Left renal pelvis (tissue), 4 donors: Measurements from ENCODE around the gene OVOL2. TPM values are rescaled to one million over a fixed set of nuclear protein-coding genes. Genes with fewer than 3 reads are reported as not detected.
"Not testable (repeated sequence)": the region's sequence is repeated elsewhere in the genome, so short reads cannot be mapped to it uniquely, and the experiment has no call there.

Experiments used
- DNase-seq, 4 donors: peaks; one replicate each; pipeline ENCODE4 v3.0.0-alpha.2; 2013; ENCODE audit warnings: low read depth in 4 of 4, low spot score in 3 of 4
- polyA plus RNA-seq, 4 donors: library from polyadenylated mRNA; unstranded; fragments of 120-200 nt; gene quantifications; one replicate each; pipeline ENCODE4 v1.2.1, GENCODE V29; 2013; ENCODE audit not compliant: insufficient read length in 4 of 4

Gene OVOL2
- polyA plus RNA-seq, 4 donors = 0.54 to 1.7 (median 1.6) TPM; not detected in 1

DNA sequence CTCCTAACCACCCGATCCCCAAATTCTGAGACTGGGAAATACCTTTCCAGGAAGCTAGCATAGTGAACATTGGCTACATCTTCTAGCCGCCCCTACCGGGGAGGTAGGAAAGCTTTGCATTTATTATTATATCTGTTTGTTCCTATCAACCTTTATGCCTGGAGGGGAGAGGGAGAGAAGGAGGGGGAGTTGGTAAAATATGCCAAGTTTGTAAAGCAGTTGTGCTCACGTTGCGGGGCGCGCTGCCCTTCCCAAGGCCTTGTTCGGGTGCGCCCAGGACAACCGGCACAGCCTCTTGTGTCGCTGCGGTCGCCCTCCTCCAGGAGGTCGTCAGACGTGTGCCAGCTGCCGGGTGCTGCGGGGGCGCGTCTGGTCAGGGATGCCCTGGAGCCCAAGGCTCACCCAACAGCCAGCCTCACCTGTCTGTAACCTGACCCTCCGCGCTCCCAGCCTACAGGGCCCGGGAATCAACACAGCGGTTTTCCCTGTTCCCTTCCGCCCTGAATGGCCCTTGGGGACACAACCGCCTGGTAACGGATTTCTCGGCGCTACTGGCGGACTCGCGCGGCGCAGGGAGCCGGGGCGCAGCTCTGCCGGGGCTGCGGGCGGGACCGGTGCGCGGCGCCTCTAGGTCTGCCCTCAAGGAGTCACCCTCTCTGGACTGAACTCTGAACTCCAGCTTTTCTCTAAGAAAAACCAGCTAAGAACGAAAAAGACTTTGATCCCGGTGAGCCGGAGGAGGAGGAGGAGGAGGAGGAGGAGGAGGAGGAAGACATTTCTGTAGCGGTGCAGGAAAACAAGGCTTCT is 1.1 kb upstream of the OVOL2 start:
- no peak for DNase-seq

DNA sequence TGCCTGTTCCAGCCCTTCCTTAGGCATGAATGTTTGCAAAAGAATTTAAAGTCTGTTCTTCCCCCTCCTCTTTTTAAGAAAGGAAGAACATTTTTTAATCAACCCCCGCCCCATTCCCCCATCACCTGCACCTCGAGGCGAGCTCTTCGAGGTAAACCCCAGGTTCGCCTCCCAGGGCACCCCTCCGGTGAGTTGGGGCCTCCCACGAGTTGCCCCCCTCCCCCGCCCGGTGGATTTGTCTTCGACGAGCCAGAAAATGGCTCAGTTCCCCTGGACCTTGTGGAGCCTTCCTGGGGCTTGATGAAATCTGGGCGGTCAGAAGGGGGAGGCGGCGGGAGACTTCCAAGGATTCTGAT is 256 bp upstream of the OVOL2 start:
- no peak for DNase-seq

DNA sequence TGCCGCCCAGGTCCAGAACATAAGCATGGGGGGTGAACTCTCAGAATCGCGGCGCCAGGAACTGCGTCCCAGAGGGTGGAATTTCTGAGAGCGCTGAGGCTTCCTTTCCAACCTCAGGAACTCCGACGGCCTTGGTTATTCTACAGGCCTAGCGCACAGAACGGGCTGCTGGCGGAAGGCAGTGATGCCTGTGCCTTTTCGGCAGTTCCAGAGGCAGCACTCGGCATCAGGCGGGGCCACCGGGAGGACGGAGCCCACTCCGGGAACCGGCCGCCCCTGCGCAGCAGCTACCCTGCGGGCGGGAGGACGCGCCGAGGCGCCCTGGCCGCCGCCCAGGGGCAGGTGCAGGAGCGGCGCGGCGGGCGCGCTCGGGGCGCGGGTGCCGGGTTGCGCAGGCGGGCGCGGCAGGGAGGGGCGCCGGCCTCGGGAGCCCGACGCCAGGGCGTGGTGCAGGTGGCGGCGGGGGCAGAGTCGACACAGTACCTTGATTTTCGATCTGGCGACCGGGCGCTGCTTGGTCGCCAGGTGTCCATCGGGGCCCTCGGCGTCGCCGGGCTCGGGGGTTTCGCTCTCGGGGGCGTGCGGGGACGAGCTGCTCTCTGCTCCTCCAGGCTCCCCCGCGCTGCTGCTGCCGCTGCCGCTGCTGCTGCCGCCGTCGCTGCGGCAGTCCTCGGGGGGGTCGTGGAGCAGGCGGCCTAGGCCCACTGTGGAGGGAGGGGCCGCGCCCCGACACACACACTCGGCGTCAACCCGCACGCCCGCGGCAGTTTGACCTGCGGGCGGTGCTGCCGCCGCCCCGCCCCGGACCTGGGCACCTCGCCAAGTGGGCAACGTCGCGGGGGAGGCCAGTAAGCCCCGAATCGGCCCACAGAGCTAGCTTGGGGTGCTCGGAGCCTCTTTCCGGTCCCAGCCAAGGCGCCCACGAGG is 1.3 kb downstream of the OVOL2 start:
- DNase-seq = no peak

GRCh38 chr20:18055261-18055660 is 2.5 kb downstream of the OVOL2 start:
- no peak for DNase-seq

DNA sequence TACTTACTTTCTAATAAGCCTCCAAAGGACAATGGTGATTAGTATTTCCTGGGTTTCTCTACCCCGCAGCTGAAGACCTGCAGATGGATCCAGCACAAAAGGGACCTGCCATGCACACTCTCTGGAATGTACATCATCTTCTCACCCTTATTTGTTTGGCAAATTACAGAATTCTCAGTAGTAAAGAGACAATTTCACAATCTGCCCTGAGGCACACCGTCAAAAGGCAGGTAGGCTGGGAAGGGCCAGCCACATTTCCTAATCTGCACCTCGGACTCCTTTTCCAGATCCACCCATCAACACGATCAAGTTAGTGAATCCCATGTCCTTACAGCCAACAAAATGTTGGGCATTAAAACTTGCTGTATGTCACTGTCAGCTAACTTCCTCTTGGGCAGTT is 4.9 kb downstream of the OVOL2 start:
- no peak for DNase-seq

DNA sequence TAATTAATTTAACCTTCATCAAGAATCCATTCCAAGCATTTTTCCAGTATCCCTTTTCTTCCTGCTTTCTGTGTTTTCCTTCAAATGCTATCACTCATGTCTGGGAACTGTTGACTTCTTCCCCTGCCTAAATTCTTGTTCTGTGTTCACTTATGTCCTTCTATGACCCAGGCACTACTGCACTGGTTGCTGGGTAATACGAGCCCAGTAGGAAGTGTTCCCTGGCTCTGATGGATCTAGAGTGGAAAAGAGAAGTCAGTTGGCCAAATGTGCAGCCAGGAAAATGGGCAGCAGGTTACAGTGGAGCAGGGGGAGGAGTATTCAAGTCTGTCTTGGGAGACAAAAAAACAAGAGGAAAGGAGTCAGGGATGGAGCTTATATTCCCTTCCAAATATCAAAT is 7.1 kb downstream of the OVOL2 start:
- DNase-seq = no peak

- no peak for DNase-seq
Measured at GRCh38 chr20:18048176-18048575, 9.5 kb downstream of the OVOL2 start.

- no peak for DNase-seq
Measured at GRCh38 chr20:18046535-18046934, 11.2 kb downstream of the OVOL2 start.

- DNase-seq = no peak
Measured at GRCh38 chr20:18042229-18042628, 15.5 kb downstream of the OVOL2 start.

GRCh38 chr20:18041462-18041861 is 16.3 kb downstream of the OVOL2 start:
- no peak for DNase-seq

DNA sequence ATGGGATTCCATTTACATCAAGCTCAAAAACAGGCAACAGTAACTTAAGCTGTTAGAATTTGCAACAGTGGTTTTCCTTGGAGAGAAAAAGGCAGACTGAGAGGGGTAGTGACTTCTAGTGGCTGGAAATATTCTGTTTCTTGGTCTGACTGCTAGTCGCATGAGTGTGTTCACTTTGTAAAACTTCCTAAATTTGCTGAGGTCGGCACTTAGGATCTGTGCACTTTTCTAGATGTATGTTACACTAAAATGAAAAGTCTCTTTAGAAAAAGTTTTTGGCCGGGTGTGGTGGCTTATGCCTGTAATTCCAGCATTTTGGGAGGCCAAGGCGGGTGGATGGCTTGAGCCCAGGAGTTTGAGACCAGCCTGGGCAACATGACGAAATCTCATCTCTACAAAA is 18.7 kb downstream of the OVOL2 start:
- no peak for DNase-seq

DNA sequence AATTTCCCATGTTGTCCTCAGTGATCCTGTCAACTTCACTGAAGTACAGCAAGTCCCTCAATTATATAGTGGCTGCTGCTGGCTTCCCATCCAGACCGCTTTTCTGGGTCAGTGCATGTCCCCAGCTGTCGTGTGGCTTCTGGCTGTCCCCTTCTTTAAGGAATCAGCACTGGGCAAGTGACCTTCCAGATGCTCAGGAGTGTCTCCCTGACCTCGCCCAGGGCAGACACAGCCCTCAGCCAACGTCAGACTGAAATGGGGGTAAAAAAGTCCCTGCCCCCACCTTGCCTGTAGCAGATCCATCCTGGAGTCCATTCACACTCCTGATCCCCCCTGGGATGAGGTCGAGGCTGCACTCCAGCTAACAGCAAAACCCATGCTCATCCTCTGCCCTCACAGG is 23.7 kb downstream of the OVOL2 start:
- no peak for DNase-seq

- no peak for DNase-seq
Measured at GRCh38 chr20:18032977-18033892, 24.5 kb downstream of the OVOL2 start.

DNA sequence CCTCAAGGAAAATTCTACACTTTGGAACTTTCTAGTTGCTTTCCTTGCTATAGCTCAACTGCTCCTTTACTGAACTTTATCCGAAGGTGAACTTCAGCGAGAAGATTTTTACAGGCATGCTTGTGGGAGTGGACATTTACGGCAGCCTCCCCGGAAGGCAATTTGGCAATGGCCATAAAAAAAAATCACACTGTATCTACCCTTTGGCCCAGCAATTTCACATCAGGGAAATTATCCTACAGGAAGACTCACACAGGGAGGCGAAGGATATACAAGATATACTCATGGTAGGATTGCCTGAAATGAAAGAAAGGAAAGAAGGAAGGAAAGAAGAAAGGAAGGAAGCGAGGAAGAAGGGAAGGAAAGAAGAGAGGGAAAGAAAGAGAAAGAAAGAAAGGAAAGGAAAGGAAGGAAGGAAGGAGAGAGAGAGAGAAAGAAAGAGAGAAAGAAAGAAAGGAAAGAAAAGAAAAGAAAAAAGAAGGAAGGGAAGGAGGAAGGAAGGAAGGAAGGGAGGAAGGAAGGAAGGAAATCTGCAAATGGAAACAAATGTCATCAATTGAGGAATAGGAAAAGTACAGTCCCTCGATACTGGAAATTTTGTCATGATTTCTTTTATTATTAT is 25.7 kb downstream of the OVOL2 start:
- DNase-seq = no peak

DNA sequence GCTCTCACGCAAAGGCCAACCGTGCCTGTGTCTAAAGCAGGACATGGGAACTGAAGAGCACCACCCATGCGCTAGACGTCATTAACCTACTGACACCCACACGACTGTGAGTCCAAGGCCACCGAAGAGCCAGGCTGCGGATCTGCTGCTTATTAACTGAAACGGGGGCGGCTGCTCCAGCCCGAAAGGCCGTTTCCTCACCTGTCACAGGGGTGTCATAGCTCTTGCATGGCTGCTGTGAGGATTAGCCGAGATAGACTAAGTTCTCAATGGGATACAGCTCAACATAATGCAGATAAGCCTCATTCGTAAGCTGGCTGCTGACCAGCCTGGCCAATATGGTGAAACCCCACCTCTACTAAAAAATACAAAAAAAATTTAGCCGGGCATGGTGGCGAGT is 26.7 kb downstream of the OVOL2 start:
- DNase-seq = no peak

DNA sequence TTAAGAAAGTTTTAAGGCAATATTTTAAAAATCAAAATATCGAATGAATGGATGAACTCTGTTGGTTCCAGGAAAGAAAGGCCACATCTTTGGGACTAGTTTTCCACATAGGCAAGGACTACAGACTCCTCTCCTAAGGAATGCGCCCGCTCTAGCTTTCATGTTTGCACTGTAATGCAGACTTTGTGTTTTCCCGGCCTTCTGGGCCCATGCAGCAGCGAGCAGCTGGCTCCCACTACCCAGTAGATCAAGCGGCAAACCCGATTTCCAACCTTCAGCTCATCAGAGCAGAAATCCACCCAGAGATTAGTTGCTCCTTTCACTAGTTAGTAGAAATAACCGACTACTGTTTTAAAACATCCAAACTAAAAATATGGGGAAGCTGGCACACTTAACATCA is 27.7 kb downstream of the OVOL2 start:
- DNase-seq = no peak

DNA sequence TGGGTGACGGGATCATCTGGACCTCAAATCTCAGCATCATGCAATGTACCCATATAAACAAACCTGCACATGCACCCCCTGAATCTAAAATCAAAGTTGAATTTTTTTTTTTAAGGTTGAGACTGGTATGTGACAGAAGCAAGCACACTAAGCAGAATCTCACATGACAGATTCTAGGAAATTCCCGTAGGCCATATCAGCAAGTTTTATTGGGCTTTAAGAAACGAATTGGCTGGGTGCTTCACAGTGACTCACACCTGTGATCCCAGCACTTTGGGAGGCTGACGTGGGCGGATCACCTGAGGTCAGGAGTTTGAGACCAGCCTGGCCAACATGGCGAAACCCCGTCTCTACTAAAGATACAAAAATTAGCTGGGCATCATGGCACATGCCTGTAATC is 30.7 kb downstream of the OVOL2 start:
- DNase-seq = not testable (repeated sequence)

DNA sequence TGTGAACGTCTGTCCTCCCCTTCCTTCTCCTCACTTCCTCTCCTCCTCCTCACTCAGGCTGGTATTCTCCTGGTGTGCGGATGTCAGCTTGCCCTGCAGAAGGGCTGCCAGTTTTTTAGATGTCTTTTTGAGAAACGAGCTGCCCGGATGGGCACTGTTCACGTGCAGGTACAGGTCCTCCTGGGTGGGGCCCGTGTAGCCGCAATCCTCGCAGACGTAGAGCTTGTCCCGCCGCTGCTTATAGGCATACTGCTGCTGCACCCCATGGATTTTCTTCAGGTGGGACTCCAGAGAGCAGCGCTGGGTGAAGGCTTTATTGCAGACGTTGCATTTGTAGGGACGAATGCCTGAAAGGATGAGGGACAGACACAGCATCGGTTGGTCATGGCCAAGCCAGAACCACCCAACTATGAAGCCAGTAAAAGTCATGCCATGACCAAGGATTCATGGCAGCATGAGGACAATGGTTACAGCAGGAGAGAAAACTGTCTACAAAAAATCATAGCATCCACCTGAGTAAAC is 33.0 kb downstream of the OVOL2 start:
- no peak for DNase-seq

- DNase-seq = no peak
Measured at GRCh38 chr20:18020931-18021330, 36.8 kb downstream of the OVOL2 start.

GRCh38 chr20:18019068-18019467 is 38.6 kb downstream of the OVOL2 start:
- DNase-seq = no peak
